Effector CD8-positive, alpha-beta T cell (primary cell): Measurements from ENCODE around the gene HMSD.
"Not testable (repeated sequence)": the region's sequence is repeated elsewhere in the genome, so short reads cannot be mapped to it uniquely, and the experiment has no call there.

Experiments used
- DNase-seq: peaks from one replicate; lab custom pipeline; 2025; lab: John Stamatoyannopoulos, UW
- total RNA-seq, 4 experiments: gene quantifications; one replicate each; lab custom pipeline; 2026; lab: John Stamatoyannopoulos, UW

HMSD gene, protein sequence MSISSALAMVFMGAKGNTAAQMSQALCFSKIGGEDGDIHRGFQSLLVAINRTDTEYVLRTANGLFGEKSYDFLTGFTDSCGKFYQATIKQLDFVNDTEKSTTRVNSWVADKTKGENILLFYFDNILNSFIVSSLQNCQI
- 0 to 1.4 (median 0.04) reads per million in 4 experiments for total RNA-seq

DNA sequence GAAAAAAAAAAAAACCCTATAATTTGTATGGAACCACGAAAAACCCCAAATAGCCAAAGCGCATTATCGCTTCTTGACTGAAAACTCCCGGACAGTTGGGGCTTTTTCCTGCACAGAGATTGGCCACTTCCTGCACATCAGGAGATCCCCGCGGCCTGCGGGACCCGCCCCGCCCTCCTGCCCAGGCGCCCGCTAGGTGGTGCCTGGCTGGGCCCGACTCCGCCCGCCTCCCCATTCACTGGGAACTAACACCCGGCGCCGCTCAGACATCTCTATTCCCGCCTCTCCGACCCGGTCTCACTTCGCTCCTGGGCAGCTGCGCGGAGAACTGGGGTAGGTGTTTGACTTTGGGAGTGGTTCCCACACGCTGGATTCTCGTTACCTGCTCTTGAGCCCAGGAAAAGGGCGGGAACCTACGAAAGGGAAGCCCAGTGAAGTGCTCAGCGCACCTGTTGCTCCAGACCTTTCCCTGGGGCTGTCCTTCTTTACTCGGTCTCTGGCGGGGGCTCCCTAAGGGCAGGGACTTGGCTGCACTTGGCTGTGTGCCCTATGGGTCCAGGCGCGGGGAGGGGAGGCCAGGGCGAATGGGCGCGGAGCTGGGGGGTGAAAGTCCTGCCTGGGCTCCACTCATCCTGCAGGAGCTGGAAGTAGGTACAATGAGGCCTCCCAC is at the start of gene HMSD:
Gene HMSD (plus strand): TSS at position 234 of the 670 bp plus-strand sequence. CDS start 4,155 bp downstream, outside the sequence.
- no peak for DNase-seq

- DNase-seq, result no peak
Measured at GRCh38 chr18:63903851-63904570, 45.1 kb upstream of the HMSD start.

DNA sequence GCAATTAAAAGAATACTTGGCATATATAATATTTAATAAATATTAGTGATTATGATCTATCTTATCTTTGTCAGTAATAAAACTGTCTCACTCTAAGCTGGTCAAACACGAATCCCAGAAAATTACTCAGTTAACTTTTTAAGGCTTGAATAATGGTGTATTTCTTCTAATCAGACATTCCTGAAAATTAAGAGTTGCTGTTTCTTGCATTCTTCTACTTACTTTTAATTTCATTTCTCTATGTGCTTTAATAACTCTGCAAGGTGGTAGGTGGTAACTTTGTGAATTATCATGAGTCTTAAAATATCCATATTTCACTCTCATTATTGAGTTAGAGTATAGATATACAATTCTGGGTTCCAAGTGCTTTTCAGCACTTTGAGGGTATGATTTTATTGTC is 44.4 kb upstream of the HMSD start:
- no peak for DNase-seq

DNA sequence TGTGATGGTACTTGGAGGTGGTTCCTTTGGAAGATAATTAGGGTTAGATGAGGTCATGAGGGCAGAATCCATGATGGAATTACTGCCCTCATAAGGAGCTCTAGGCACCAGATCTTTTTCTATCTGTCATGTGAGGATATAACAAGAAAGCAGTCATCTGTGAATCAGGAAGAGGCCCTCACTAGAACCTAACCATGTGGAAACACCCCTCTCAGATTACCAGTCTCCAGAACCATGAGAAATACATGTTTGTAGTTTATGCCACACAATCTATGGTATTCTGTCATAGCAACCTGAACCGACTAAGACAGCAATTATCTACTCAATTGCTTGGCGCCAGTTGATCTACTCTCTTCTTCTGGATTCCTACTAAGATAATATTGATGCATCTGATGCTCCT is 43.7 kb upstream of the HMSD start:
- DNase-seq, result no peak

DNA sequence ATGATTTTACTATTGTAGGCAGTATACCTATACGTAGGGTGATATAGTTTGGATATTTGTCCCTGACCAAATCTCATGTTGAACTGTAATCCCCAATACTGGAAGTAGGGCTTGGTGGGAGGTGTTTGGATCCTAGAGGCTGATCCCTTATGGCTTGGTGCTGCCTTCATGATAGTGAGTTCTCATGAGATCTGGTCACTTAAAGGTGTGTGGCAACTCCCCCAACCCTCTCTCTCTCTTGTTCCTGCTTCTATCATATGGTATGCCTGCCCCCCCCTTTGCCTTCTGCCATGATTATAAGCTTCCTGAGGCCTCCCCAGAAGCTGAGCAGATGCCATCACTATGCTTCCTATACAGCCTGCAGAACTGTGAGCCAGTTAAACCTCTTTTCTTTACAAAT is 43.0 kb upstream of the HMSD start:
- no peak for DNase-seq

GRCh38 chr18:63907664-63908063 is 41.4 kb upstream of the HMSD start, which contains the start of gene SERPINB10:
Gene SERPINB10, plus strand, starts transcription at chr18:63907958. Its CDS starts 7,553 bp downstream, at chr18:63915511.
- no peak for DNase-seq

DNA sequence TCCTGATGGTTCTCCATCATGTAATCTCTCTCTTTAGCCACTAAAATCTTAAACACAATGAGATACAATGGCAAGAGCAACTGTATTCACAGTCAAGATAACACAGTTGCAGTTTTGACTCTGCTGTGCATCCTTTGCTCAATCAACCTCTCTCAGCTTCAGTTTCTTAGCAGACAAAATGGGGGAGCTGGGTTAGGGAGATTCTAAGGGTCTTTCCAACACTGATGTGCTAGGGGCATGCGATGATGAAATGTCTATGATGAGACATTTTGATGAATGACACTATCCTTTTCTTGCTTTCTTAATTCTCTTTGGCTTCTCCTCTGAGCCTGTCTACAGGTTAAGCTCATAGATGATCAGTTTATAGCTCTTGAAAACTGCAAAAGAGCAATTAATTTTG is 40.2 kb upstream of the HMSD start:
- DNase-seq, result no peak

DNA sequence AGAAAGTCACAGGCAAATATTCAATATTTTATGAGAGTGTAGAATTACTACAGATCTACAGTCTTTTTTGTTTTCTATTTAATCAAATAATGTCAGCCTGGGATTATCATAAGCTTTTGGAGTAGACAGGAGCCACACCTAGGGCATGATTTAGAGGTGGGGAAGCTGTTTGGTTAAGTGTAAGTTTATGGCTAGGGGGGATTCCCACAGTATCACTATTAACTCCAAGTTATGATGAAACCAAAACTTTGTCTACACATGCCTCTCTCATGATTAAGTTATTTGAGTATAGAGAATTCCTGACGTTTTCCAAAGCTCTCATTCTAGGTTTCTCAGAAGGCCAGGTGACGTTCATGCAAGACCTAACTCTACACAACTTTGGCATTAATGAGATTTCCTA is 39.2 kb upstream of the HMSD start:
- DNase-seq, result no peak

DNA sequence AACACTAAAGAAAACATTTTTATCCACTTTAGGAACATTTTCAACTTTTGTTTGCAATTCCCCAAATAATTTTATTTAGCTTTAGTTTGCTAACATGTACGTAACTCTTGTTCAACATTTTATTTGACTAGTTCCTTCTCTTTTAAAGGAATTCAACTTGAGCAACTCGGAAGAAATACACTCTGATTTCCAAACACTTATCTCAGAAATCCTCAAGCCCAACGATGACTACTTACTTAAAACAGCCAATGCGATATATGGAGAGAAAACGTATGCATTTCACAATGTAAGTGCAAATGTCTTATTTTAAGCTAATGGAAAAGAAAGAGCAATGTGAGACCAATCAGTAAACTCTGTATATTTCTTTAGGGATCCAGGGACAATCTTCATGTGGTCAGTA is 31.3 kb upstream of the HMSD start:
- DNase-seq, result no peak

DNA sequence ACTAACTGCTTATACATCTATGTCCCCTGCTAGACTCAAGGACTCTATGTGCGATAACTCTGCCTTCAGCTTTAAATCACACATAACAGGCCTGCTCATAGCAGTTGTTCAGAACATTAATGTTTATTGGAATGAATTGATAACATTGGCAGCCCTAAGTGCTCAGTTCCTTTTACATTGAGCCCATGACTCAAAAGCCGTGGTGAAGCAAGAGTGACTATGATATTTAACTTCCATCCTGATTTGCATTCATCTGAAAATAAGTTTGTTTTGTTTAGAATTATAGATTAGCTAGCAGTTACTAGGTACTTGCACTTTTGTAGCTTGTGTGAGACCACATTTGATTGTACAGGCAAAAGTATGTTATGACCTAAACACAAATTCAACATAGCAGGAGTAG is 27.1 kb upstream of the HMSD start:
- DNase-seq, result no peak

GRCh38 chr18:63924551-63924950 is 24.6 kb upstream of the HMSD start:
- no peak for DNase-seq

DNA sequence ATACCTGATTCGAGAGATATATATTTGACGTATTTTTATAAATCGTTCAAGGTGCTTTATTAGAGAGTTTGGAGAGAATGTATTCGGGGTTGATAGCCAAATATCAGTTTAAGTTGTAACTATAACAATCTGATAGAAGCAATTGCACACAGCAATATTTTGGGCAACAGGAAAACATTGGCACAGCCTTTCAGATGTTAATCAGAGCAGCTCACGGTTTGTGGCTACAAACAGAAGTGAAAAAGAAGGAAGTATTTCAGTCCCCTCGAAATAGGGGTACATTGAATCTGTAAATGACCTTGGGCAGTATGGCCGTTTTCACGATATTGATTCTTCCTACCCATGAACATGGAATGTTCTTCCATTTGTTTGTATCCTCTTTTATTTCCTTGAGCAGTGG is 20.8 kb upstream of the HMSD start:
- DNase-seq, result no peak

DNA sequence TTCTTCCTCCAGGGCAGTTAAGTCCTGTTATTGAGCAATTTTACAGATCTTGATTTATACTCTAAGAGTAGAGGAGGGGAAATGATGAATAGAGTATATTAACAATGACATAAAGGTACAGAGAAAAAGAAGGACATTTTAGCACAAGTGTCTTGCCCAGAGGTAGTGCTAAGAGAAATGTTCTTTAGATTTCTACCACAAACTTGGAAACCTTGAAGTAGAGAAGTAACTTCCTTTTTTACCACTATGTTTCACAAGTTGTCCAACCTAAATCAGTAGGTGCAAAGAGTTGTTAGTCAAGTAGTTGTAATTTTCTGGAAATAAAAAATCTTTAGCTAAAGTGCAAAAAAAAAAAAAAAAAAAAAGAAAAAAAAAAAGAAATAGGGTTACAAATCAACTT is 19.7 kb upstream of the HMSD start:
- not testable (repeated sequence) for DNase-seq

DNA sequence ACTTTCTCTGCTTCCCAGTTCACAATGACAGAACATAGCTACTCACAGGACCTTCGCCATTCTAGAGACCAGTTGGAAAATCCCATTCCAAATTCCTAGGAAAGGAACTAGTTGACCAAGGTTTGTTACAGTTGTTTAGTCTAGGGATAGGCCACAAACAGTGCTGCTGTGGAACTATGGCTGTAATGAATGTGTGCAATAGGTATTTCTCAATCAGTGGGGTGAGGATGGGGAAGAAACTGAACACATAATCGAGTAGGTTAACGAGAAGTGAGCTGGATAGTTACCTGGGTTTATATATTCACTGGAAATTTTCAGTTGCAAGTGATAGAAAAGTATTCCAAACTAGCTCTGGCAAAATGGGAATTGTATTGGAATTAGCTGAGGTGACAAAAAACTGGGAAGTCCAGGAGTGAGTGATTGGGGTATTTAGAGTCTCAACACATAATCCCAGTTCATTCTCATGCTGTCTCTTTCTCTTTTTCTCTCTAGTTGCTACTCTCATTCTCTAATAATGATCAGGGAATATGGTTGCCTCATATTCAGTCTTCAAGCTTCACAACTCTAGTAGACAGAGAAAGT is 18.2 kb upstream of the HMSD start:
- no peak for DNase-seq

DNA sequence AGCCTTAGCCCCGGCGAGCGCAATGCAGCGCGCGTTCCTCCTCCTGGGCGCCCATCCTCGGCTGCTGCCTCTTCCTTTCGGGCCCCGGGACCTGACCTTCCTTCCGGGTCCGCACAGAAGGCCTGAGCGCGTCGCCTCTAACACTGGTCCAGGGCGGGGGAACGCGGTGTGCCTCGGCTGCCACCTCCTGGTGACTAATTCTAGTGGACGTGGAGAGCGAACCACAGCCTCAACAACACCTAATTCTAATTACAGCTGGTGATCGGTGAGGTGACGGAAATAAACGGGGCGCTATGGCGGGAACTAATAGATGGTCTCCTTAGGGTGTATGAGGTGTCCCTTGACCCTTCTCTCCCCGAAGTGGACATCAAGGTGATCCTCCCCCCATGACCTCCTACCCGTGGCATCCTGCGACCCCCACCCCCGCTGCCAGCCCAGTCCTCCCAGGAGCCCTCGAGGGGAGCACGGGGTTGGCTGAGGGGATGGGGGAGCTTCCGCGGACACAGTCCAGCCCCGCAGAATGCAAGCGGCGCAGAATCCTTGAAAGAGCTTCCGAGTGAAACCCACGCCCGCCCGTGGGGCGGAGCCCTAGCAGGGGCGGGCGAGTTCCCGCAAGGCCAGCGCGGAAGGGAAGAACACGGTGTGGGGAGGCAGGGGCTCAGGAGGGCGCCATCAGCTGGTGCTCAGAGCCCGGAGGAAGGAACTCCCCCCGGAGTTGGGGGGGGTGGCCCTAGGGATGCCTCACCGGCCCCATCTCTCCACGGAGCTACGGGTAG is 12.8 kb upstream of the HMSD start:
- DNase-seq, result no peak

- no peak for DNase-seq
Measured at GRCh38 chr18:63936932-63937393, 12.1 kb upstream of the HMSD start.

- DNase-seq, result no peak
Measured at GRCh38 chr18:63940008-63940407, 9.1 kb upstream of the HMSD start.

- DNase-seq, result not testable (repeated sequence)
Measured at GRCh38 chr18:63940543-63941050, 8.5 kb upstream of the HMSD start.

GRCh38 chr18:63947051-63947790 is 1.9 kb upstream of the HMSD start:
- DNase-seq, result no peak

DNA sequence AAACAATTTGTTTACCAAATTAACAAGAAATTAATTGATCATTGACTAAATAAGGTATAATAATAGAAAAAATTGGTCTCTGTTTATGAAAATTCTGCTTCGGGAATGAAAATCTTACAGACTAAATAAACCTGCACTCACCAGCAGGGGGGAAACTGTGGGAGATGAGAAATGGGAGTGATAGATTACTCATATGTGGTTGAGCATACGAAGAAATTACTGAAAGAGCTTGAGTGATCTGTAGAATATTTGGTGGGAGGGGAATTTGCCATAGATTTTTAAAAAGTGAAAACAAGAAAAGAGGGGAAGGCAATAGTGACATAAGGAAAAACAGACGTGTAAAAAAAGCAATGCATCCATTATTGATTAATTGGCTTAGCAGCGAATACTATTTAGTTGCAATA is 2.2 kb downstream of the HMSD start:
- DNase-seq, result no peak

DNA sequence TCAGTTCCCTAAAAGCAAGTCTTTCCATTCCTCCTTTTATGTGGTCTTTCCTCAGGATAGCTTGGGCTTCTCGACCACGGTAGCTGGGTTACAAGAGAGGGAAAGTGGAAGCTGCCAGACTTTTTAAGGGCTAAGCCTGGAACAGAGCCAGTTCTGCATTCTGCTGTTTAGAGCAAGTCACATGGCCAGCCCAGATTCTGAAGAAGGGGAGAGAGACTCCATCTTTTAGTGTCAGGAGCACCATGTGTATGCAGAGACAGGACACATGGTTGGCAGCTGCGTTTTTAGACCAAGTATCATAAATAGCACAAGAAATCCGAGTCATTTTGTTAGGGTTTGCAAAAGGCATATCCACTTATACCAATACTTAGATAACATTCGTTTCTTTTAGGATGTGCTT is 4.7 kb downstream of the HMSD start:
- DNase-seq, result no peak
